SHP77 (cell line): ENCODE measurements around the gene CBFA2T3.

Source experiments
- DNase-seq, 2 experiments: peaks; one replicate each; lab custom pipeline; 2025; lab: John Stamatoyannopoulos, UW

CBFA2T3 gene

DNA sequence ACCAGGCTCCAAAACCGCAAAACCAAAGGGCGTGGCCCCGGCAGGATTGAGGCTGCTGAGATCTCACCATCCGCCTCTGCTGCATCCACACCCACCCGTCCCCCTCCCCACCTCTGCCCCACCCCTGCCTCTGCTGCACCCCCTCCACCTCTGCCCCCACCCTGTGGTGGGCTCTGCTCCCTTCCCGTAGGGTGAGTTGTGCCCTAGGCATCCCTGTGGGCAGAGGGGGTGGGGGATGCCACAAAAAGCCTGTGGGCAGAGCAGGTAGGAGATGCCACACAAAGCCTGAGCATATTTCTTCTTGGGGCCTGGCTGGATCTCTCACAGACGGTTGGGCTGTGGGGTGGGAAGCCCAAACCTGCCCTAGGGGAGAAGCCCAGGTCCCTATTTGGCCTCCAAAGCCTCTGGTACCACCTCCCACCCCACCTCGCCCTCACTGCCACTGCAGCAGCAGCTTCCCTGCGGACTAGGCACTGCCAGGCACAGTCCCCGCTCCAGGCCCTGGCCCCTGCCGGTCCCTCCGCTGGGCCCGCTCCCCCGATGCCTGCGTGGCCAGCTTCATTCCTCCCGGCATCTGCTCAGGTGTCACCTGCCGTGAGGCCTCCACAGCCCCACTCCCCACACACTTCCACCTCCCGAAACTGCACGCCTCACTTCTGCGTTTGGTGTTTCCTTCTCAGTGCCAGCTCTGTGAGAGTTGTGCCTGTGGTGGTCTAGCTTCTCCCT is 99.3 kb downstream of the CBFA2T3 start:
- DNase-seq, result no peak

DNA sequence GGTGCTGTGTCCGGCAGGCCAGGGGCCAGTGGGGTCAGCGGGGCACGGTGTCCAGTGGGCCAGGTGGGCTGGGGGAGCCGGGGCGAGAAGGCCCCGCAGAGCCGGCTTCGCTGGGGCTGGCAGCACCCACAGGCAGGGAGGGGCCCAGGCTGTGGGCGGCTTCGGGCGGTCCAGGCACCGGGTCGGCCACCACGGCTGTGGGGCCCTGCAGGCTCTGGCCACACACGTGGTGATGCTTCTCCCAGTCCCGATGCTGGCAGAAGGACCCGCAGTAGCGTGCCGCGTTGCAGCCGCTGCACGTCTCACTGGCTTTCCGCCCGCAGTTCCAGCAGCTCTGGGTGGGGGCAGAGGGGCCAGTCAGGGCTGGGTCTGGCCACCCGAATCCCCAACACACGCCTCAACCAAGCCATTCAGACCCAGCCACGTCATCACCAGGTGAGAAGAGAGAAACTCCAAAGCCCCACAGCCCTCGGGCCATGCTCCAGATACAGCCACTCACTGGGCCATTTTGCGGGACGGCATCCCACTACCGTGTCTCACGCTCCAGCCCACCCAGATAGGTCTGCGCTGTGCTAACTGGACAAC is 100.0 kb downstream of the CBFA2T3 start:
- no peak for DNase-seq

DNA sequence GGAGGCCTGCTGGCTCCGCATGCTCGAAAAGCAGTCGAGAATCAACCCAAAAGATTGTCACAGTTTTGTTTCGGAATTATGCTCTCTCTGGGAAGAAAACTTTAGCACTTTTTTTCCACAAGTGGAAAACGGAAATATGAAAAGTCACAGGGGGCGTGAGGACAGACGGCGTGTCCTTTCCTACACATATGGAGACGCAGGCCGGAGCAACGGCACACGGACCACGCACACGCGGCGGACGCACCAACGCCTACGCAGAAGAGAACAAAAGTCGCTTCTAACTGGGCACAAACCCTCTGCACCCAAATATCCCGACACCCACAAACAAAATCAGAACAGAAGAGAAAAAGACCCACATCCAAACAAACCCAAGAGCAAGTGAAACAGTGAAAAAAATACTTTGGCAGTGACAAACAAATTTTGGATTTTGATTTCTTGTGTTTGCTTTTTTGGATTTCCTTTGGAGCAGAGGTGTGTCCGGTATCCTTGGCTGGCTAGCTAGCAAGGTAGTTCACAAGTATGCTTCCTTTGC is 101.2 kb downstream of the CBFA2T3 start:
- no peak for DNase-seq

DNA sequence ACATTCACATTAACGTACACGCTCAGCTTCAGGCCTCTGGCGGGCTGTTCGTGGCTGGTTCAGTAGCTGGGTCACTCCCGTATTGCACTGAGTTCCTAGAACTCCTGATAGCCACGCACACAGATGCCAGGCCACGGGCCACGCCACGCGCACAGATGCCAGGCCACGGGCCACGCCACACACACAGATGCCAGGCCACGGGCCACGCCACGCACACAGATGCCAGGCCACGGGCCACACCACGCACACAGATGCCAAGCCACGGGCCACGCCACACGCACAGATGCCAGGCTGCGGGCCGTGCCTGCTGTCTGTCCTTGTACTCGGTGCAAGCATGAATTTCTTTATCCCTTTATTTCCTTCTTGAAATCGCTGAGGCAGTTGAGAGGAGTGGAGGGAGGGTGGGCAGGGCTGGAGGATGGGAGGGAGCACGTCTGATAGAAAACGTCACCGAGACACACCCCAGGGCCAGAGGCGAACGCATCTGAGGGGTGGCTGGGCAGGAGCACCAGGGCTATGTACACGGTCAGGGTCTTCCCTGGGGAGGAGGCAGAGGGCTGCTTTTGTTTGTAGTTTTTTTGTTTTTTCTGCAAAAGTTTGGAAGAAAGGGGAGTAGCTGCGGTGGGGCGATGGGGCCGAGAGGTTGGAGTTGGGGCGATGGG is 101.9 kb downstream of the CBFA2T3 start:
- DNase-seq, result no peak

DNA sequence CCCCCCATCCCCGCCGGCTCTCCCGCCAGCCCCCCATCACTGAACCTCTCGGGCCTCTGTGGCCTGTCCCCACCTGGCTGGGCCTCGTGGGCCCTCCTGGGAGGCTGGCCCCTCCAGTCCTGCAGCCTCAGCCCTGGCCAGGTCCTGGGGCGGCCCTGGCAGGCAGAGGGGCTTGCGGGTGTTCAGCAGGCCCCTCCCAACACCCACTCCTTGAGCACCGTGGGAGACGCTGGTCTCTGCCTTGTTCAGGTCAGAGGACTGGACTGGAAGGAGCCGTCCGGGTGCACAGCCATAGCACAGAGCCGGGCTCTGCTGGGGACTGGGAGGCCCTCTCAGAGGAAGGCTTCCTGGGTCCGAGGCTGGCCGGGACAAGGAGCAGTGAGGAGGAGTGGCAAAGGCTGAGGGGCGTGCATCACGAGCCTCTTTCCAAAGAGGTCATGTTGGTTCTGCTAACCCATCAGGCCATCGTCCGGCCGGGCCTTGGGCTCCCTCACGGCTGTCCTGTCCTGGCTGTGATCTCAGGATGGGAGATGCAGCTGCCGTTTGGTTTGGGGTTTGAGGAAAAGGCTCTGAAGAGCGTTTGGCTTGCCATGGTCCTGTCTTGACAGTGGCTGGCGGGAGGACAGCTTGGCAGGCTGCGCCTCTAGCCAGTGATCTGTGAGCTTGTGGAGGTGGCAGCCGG is 104.2 kb downstream of the CBFA2T3 start:
- DNase-seq, result no peak

DNA sequence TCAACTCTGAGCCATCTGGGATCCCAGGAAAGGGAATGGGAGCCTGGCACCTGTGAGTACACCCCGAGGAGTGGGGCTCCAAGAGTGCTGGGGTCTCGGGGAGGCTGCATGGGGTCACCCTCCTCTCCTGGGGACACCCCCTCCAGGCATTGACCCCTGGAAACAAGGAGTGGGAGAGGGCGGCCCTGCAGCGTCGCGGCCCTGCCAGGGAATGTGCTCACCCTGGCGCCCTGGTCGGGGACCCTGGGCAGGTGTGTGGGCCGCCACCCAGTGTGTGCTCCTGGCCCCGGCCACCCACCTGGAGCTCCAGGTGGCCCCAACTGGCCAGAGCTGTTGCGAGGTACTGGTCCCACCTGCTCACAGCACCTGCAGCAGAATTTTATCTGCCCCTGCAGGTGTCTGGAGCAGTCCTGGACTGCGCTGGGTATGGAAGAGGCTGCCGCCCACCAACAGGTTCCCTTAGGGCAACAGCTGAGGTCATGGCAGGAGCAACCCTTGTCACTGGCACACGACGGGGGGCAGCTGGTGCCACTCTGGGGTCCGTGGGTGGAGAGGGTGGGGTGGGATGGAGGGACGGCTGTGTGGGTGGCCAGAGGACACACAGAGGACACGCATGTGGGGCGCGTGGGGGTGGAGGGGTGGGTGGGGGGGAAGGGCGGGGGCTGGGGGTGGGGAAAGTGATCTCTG is 105.1 kb downstream of the CBFA2T3 start:
- peak in 1 of 2 experiments; percentile 59 for DNase-seq

DNA sequence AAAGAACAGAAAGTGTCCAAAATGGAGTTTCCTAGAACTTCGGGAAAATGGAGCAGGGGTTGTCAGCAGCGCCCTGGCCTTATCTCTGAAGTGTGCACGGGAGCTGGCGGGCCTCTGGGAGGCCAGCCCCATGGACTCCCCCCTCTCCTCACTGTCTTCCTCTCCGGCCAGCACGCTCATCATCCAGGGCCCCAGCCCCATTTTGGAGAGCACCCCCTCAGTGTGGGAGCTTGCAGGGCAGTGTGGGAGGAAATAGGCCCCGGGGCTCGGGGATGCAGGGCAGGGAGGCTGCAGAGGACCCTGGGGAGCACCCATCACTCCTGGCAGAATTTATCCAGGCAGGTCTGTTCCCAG is 105.7 kb downstream of the CBFA2T3 start:
- no peak for DNase-seq

DNA sequence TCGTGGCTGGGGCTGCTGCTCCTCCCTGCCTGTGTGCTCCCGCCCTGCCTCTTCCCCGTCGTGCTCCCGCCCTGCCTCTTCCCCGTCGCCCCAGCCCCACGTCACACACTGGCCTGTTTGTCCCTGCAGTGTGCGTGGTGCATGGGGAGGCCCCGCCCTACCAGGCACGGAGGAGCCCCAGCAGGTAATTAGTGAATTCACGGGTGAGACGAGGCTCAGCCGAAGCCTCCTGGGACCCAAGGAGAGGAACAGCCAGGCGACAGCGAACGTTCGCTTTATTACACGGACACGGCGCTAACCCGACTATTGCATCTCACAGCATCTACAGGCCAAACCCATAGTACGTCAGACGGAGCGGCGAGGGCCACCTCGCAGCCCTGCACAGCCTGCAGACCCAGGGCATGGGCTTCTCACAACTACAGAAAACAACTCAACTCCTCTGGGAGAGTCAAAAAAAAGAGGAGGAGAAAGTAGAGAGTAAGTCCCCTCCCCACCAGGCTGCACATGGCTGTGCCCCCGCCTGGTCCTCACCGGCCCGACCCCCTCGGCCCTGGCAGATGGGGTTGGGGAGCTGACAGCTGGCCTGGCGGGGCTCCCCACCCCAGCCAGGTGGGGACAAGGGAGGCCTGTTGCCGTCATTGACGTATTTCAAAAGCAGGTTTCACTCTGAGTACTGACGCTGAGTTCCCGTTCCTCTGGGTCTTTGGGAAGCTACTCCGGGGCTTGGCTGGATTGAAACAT is 106.2 kb downstream of the CBFA2T3 start:
- no peak for DNase-seq

DNA sequence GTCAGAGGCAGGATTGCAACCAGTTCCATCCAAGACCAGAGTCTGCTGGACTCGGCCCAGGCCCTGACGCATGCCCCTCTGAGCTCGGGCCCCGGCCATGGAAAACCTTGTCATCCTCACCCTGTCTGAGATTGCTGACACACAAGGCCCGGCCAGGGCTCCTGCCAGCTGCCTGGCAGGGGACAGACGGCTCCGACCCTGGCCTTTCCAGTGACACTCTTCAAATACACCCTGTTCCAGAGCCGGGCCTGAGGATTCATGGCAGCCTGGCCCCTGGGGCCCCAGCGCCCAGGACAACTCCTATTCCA is 107.4 kb downstream of the CBFA2T3 start:
- DNase-seq, result no peak

DNA sequence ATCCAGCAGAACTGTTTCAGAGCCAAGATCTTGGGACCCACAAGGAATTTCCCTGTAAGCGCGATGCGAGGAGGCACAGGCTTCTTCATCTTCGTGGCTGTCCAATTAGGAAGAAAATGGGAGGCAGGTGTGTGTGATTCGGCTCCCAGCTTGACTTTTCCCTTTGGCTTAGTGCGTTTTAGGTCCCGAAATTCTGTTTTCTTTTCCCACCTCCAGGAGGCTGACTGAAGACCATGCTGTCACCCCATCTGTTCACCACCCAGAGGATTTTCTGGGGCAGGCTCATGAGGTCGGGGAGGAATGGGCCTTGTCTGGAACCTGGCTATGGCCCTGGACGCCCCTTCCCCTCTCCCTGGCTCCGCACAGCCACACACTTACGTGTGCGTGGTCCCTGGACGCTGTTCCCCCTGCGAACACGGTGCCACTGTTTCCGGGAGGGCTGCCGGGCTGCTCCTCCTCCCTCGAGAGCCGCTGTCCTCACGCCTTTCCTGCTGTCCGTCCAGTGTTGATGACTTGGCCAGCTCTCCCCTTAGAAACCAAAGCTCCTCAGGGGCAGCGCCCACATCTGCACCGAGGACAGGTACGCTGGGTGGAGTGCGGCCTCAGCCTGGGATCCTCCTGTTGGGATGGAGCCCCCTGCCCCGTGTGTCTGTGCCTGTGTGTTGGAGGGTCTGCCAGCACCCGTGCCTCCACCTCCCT is 107.9 kb downstream of the CBFA2T3 start:
- no peak for DNase-seq

DNA sequence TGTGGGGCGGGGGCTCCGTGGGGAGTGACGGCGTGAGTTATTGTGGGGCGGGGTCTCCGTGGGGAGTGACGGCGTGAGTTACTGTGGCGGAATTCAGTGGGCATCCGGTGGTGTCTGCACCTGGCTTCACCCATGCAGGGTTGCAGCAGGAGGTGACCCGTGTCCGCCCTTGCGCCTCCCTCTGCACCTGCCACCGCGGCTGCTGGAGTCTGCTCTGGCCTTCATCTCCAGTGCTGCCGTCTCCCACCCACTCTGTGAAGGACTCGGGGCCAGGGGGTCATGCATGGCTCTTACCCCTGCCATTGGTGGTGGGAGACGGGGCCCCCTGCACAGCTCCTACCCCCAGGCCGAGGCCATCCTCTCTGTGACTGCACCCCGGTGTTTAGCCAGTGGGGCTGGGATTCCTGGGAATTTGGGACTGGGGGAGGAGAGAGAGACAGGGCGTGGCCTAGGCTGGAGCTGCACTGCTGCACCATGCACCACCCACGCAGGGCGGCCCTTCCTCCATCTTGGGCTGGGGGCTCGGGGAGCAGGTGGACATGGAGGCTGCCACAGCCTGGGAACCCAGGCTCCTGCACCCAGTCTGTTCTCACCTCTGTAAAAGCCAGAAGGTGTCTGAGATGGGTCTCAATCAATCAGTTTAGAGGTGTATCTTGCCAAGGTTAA is 109.3 kb downstream of the CBFA2T3 start:
- peak in 1 of 2 experiments; percentile 34 for DNase-seq

DNA sequence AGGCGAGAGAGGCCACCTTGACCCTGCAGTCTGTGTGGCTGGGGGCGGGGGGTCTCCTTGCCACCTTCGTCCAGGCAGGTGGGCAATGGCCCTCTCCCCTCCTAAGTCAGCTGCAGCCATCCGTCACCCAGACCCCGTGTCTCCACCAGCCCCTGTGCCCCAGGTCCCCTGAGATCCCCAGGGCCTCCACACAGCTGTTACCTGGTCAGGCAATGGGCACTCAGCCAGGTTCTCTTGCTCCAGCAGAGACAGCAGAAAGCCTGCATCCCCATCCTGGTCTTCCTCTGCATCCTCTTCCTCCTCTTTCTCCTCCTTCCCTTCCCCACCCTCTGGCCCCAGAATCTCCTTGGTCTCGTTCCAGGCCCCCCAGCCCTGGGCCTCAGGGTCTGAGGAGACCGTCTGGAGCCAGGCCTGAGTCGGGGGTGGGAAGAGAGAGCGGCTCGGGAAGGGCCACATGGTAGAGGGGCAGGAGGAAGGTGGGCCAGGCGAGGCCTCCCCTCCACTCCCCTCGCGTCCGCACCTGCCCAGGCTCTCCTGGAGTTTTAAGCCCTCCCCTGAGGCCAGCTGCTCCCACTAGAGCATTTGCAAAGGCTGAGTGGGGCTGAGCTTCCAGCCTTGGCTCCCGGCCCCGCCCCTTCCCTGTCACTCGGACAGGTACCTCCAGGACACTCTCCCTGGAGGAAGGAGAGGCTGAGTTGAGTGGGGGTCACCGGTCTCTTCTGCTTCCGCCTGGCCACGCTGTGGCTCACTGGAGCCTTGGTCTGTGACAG is 110.7 kb downstream of the CBFA2T3 start, which contains the start of gene PABPN1L:
Gene PABPN1L, minus strand, starts transcription at position 510 of the 770 bp plus-strand sequence. Its CDS starts 54 bp downstream, at position 456.
- DNase-seq, result no peak

DNA sequence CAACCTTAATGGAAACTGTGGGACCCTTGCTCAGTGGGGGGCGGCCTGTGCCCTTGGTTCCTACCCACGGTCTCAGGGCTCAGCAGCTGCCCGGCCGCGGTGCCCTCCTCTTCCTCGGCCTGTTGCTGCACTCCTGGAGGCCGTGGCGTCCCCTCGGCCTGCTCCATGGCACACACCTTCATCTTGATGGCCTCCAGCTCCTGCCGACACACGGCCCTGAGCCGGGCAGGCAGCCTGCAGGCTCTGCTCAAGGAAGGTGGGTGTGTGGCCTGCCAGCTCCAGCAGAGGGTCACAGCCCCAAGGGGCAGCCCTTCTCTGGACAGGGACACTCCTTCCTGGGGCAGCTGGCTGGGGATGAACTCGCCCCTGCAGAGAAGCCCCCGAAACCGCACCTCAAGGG is 111.3 kb downstream of the CBFA2T3 start:
- no peak for DNase-seq

DNA sequence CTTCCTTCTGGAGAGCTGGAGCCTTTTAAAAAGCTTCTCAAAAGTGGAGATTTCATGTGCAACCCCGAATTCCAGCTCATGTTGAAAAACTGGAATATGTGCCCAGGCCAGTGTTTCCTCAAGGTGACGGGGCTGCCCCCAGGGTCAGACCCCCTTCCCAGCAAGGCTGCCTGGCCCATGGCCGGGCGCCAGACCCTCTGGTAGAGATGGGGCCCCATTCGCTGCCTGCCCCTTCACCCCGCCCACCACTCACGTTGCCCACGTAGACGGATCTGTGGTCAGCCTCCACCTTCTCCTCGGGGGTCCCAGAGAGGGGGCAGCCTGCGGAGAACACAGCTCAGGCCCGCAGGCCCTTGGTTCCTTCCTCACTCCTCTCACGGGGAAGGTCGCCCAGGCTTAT is 111.7 kb downstream of the CBFA2T3 start:
- DNase-seq, result no peak

DNA sequence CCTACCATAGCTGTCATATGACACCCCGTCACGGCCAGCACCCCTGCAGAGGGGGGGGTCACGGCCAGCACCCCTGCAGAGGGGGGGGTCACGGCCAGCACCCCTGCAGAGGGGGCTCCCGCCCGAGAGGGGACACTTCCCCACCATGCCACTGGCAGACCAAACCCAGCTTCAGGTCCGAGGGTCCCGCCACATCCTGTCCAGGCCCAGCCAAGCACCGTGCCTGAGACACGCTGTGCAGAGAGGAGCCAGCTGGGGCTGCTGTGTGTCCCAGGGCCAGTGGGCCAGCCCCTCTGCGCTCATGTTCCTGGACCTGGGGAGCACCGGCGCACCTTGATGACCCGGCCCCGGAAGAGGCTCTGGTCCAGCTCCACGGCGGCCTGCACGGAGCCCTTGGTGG is 112.5 kb downstream of the CBFA2T3 start:
- DNase-seq, result no peak

DNA sequence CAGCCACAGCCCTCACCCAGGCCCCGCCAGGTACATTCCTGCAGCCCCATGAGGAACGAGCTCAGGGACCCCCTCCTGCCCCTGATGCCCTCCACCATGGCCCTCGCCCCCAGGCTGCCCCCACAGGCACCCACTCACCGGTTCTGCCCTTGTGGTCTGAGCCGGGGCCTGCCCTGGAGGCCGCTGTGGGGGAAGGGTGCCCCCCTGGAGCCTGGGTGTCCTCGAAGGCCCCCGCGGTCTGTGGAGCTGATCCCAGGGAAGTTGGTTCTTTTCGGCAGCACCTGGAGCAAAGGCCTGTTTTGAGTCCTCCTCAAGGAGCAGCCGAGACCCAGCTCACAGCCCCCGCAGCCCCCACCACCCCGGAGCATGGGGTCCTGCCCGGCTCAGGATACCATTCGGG is 112.9 kb downstream of the CBFA2T3 start:
- DNase-seq, result no peak

DNA sequence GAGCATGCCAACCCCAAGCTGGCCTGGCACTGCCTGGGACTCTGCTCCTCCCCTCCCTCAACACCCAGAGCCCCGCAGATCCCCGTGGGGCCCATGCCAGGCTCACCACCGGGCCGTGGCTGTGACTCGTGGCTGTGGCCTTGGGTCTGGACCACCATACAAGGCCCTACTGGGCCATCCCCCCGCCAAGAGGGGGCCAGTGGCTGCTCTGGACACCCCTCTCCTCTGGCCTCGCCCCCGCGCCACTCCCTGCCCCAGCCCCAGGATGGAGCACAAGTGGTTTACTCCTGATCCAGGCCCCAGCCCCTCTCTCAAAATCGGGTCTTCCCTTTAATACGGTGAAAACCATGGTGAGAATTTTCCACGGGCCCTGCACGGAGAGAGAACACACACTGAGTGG is 113.6 kb downstream of the CBFA2T3 start:
- no peak for DNase-seq

DNA sequence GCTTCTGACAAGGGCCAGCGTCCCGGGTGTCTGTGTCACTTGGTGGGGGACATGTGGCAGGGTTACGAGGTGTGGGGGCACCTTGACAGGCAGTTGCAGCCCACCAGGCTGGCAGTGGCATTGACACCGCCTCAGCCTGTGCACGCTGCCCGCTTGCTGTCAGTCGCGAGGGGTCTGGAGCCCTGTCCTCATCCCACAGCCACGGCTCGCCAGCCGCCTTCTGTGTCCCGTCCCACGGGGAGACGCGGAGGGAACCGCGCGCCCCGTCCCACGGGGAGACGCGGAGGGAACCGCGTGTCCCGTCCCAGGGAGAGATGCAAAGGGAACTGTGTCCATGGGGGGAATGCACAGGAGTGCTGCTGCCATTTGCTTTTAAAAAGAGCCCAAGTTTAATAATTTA is 114.0 kb downstream of the CBFA2T3 start:
- DNase-seq, result no peak

DNA sequence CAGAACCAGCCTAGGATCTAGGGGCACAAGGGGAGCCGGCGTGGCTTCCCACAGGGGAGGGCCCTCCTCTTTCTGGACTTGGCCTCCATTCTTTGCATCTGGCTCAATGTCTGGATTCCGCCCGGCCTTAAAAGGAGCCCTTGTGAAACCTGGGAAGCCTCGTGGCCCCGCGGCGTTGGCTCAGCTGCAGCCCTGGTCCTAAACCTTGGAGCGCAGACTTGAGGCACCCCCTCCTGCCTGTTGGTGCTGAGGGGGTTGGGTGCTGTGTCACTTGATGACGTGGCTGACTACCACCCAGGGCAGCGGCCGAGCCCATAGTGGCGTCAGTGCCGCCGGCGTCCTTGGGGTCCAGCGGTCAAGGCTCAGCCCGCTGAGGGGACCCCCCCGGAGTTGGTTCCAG is 115.6 kb downstream of the CBFA2T3 start:
- DNase-seq, result no peak
